Smooth muscle cell (in vitro differentiated cells): ENCODE results near the gene TNFRSF1A. TPM values are rescaled to one million over a fixed set of nuclear protein-coding genes. Genes with fewer than 3 reads are reported as not detected.

Source experiments
- DNase-seq: peaks from one replicate; lab custom pipeline; 2025; ENCODE audit not compliant: unreplicated experiment; lab: John Stamatoyannopoulos, UW
- H2AFZ ChIP-seq: fragments of 200-600 bp; sonication (generic); 2 replicates; pipeline ENCODE4 v1.6.0; 2016; ENCODE audit warnings: antibody characterized with exemption, low read depth, mild to moderate bottlenecking
- H3F3A ChIP-seq: fragments of 200-600 bp; sonication (generic); 2 replicates; pipeline ENCODE4 v1.6.0; 2017; ENCODE audit warnings: antibody characterized with exemption, low read depth
- H3K27ac ChIP-seq: fragments of 200-600 bp; sonication (generic); 2 replicates; pipeline ENCODE4 v1.5.1; 2016; ENCODE audit warnings: low read depth, mild to moderate bottlenecking
- H3K27me3 ChIP-seq: fragments of 200-600 bp; sonication (generic); 2 replicates; pipeline ENCODE4 v1.6.1; 2016; ENCODE audit warnings: low read depth, mild to moderate bottlenecking
- H3K36me3 ChIP-seq: fragments of 200-600 bp; sonication (generic); 2 replicates; pipeline ENCODE4 v1.5.1; 2016; ENCODE audit warnings: low read depth
- H3K4me1 ChIP-seq: fragments of 200-600 bp; sonication (generic); 2 replicates; pipeline ENCODE4 v1.5.1; 2016; ENCODE audit warnings: low read depth
- H3K4me2 ChIP-seq: fragments of 200-600 bp; sonication (generic); 2 replicates; pipeline ENCODE4 v1.6.0; 2016; ENCODE audit warnings: mild to moderate bottlenecking
- H3K4me3 ChIP-seq: fragments of 200-600 bp; sonication (generic); 2 replicates; pipeline ENCODE4 v1.5.1; 2016; ENCODE audit warnings: mild to moderate bottlenecking
- H3K79me2 ChIP-seq: fragments of 200-600 bp; sonication (generic); 2 replicates; pipeline ENCODE4 v1.6.0; 2016; ENCODE audit warnings: low read depth, mild to moderate bottlenecking
- H3K9ac ChIP-seq: fragments of 200-600 bp; sonication (generic); 2 replicates; pipeline ENCODE4 v1.6.0; 2016; ENCODE audit warnings: low read depth
- H3K9me3 ChIP-seq: fragments of 200-600 bp; sonication (generic); replicated peaks from 2 replicates; pipeline ENCODE4 v1.5.1; 2016; ENCODE audit warnings: low read depth
- H4K20me1 ChIP-seq: fragments of 200-600 bp; sonication (generic); 2 replicates; pipeline ENCODE4 v1.6.0; 2016; ENCODE audit warnings: low read depth
- CTCF ChIP-seq: fragments of 200-600 bp; sonication (generic); IDR thresholded peaks from 2 replicates; pipeline ENCODE4 v1.5.1; 2017; ENCODE audit warnings: borderline replicate concordance, mild to moderate bottlenecking, antibody characterized with exemption; ENCODE audit not compliant: insufficient read depth, poor library complexity, severe bottlenecking
- WGBS: methylation state at CpG from one replicate; pipeline ENCODE4 v1.1.7; 2016; ENCODE audit warnings: low lambda C conversion rate; 5-methylcytosine and 5-hydroxymethylcytosine counted together
- polyA plus RNA-seq: library from polyadenylated mRNA; unstranded; fragments of >200 nt; fragmentation: Nextera tagmentation; extraction: Ambion mirVana; gene quantifications from 2 replicates; pipeline ENCODE4 v1.2.1, GENCODE V29; 2016
- total RNA-seq: library from RNA; depleted of rRNA; stranded (reverse); fragments of >200 nt; gene quantifications from 2 replicates; pipeline ENCODE4 v1.2.3, GENCODE V29; 2014

The TNFRSF1A gene
- total and polyA plus RNA-seq, 2 experiments from 2014 or later: 110 to 144 TPM

GRCh38 chr12:6369916-6370575 lies 28.2 kb upstream of the TNFRSF1A start:
- Histone ChIP-seq H3K36me3 (no peaks in the 10 kb centered on the region), H3K27me3 (no peaks in the 10 kb centered on the region), H3F3A (peaks cover 9% of the 10 kb centered on the region), H2AFZ (no peak overlapping the region), H3K4me2 (peak overlapping the region; percentile 38), H3K9ac (no peak overlapping the region), H3K9me3 (no peaks in the 10 kb centered on the region), H3K4me3 (no peak overlapping the region), H3K4me1 (peaks cover 24% of the 10 kb centered on the region), H3K79me2 (no peaks in the 10 kb centered on the region), H3K27ac (no peak overlapping the region), H4K20me1 (no peaks in the 10 kb centered on the region)
- no peak for TF ChIP-seq CTCF
- 96% methylated on average over 9 of the region's 9 CpGs for WGBS
- no peak for DNase-seq

- 93% methylated on average over 9 of the region's 9 CpGs for WGBS
- no peak for DNase-seq
- no peak overlapping the region for H3K4me2 ChIP-seq
- H3K36me3 ChIP-seq: no peaks in the 10 kb centered on the region
- no peaks in the 10 kb centered on the region for H3K9me3 ChIP-seq
- no peak overlapping the region for H3K9ac ChIP-seq
- peaks cover 23% of the 10 kb centered on the region for H3K4me1 ChIP-seq
- no peaks in the 10 kb centered on the region for H4K20me1 ChIP-seq
- no peaks in the 10 kb centered on the region for H3K27me3 ChIP-seq
- H3F3A ChIP-seq: peaks cover 9% of the 10 kb centered on the region
- no peak for TF ChIP-seq CTCF
- H2AFZ ChIP-seq: no peak overlapping the region
- no peaks in the 10 kb centered on the region for H3K79me2 ChIP-seq
- H3K4me3 ChIP-seq: no peak overlapping the region
- no peak overlapping the region for H3K27ac ChIP-seq
Measured at GRCh38 chr12:6368906-6369525, 27.1 kb upstream of the TNFRSF1A start.

- H3K27me3 ChIP-seq: no peaks in the 10 kb centered on the region
- no peaks in the 10 kb centered on the region for H4K20me1 ChIP-seq
- H3K79me2 ChIP-seq: no peaks in the 10 kb centered on the region
- no peak overlapping the region for H3K27ac ChIP-seq
- peaks cover 9% of the 10 kb centered on the region for H3F3A ChIP-seq
- no peak for TF ChIP-seq CTCF
- no peaks in the 10 kb centered on the region for H3K9me3 ChIP-seq
- H3K9ac ChIP-seq: no peak overlapping the region
- no peak overlapping the region for H3K4me3 ChIP-seq
- 93% methylated on average over 15 of the region's 15 CpGs for WGBS
- no peak for DNase-seq
- no peaks in the 10 kb centered on the region for H3K36me3 ChIP-seq
- no peak overlapping the region for H3K4me2 ChIP-seq
- no peak overlapping the region for H2AFZ ChIP-seq
- peaks cover 20% of the 10 kb centered on the region for H3K4me1 ChIP-seq
Measured at GRCh38 chr12:6367969-6368892, 26.4 kb upstream of the TNFRSF1A start.
